ENCODE measurements around the gene NPL. TPM values are rescaled to one million over a fixed set of nuclear protein-coding genes. Genes with fewer than 3 reads are reported as not detected.
A peak's percentile ranks its signal among the peaks of the same experiment; 100 is the strongest.

The NPL gene
- total RNA-seq, 1 experiment from 2014 or later, result 6.9 TPM

- Histone ChIP-seq H3K9me3 (ENCODE audit: low read depth, low read length, poor library complexity, severe bottlenecking) (no peaks in the 10 kb centered on the region), H3K27ac (ENCODE audit: low read depth, low read length, poor library complexity, severe bottlenecking) (peak within 1 kb of the TSS; percentile 98), H3K4me1 (ENCODE audit: insufficient read depth, low read length, poor library complexity, severe bottlenecking) (peaks cover 17% of the 10 kb centered on the region), H3K36me3 (ENCODE audit: insufficient read depth, low read length, poor library complexity, severe bottlenecking) (peaks cover 29% of the 10 kb centered on the region), H3K27me3 (replicated peaks; ENCODE audit: insufficient read depth, low read depth, low read length, poor library complexity) (no peaks in the 10 kb centered on the region), H3K4me3 (ENCODE audit: low read depth, low read length, poor library complexity, severe bottlenecking) (peak within 1 kb of the TSS; percentile 79)
- intact Hi-C loops (cut with micrococcal nuclease; ENCODE audit: unreplicated experiment), result no loop called here
- DNase-seq (ENCODE audit: low spot score), result peak; percentile 96
- POLR2A ChIA-PET (ENCODE audit: low non-redundant PET), result interaction anchor here (0.5 kb wide), 1 partner anchor 14 kb away, joined by 3 read pairs; no protein-coding TSS in a partner anchor
- TF ChIP-seq, protein P1, sequence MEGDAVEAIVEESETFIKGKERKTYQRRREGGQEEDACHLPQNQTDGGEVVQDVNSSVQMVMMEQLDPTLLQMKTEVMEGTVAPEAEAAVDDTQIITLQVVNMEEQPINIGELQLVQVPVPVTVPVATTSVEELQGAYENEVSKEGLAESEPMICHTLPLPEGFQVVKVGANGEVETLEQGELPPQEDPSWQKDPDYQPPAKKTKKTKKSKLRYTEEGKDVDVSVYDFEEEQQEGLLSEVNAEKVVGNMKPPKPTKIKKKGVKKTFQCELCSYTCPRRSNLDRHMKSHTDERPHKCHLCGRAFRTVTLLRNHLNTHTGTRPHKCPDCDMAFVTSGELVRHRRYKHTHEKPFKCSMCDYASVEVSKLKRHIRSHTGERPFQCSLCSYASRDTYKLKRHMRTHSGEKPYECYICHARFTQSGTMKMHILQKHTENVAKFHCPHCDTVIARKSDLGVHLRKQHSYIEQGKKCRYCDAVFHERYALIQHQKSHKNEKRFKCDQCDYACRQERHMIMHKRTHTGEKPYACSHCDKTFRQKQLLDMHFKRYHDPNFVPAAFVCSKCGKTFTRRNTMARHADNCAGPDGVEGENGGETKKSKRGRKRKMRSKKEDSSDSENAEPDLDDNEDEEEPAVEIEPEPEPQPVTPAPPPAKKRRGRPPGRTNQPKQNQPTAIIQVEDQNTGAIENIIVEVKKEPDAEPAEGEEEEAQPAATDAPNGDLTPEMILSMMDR (conservative IDR thresholded peaks at IDR 0.05; ENCODE audit: low read depth, low read length), result peak; percentile 32
- TF ChIP-seq EZH2 (IDR thresholded peaks at IDR 0.05; ENCODE audit: borderline replicate concordance, low read depth, low read length, poor library complexity, severe bottlenecking), result no peak
- BruUV-seq (replicated peaks), result TSS peak; percentile 40
- CTCF ChIA-PET, result no interaction called here
Measured at GRCh38 chr1:182839209-182840066, 49.9 kb downstream of the NPL start, which contains the start of gene DHX9. DHX9 (plus strand) TSS chr1:182839347; CDS start chr1:182842567, 3,220 bp downstream.

- intact Hi-C loops (cut with micrococcal nuclease; ENCODE audit: unreplicated experiment), result no loop called here
Measured at GRCh38 chr1:182841368-182841988, 51.9 kb downstream of the NPL start.

DNA sequence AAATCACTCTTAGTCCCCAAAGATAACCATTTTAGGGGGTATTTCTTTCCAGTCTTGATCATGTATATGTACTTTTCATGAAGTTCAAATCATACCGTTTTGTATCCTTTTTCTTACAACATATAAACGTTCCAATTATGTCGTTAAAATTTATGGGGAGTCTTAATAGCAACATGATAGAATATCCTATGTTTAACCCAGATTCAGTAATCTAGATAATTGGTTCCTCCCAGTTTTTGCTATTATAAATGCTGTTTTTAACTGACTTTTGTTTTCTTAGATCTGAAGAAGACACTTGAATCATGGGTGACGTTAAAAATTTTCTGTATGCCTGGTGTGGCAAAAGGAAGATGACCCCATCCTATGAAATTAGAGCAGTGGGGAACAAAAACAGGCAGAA lies 52.7 kb downstream of the NPL start:
- ChIA-PET CTCF (no interaction called here), POLR2A (ENCODE audit: low non-redundant PET) (no interaction called here)
- H3K27me3 ChIP-seq (replicated peaks; ENCODE audit: insufficient read depth, low read depth, low read length, poor library complexity), result no peaks in the 10 kb centered on the region
- TF ChIP-seq EZH2 (IDR thresholded peaks at IDR 0.05; ENCODE audit: borderline replicate concordance, low read depth, low read length, poor library complexity, severe bottlenecking), result no peak
- TF ChIP-seq, protein P1 (conservative IDR thresholded peaks at IDR 0.05; ENCODE audit: low read depth, low read length), result no peak
- no peak for DNase-seq (ENCODE audit: low spot score)
- no TSS peak for BruUV-seq (replicated peaks)
- peaks cover 55% of the 10 kb centered on the region for H3K36me3 ChIP-seq (ENCODE audit: insufficient read depth, low read length, poor library complexity, severe bottlenecking)
- H3K9me3 ChIP-seq (ENCODE audit: low read depth, low read length, poor library complexity, severe bottlenecking), result no peaks in the 10 kb centered on the region
- H3K4me1 ChIP-seq (ENCODE audit: insufficient read depth, low read length, poor library complexity, severe bottlenecking), result peaks cover 24% of the 10 kb centered on the region
- peak overlapping the region; percentile 79 for H3K4me3 ChIP-seq (ENCODE audit: low read depth, low read length, poor library complexity, severe bottlenecking)
- H3K27ac ChIP-seq (ENCODE audit: low read depth, low read length, poor library complexity, severe bottlenecking), result no peak overlapping the region
- intact Hi-C loops (cut with micrococcal nuclease; ENCODE audit: unreplicated experiment), result no loop called here

More at GRCh38 chr1:182841368-182841988, 51.9 kb downstream of the NPL start:
- ChIA-PET POLR2A (ENCODE audit: low non-redundant PET) (interaction anchor here (0.6 kb wide), 1 partner anchor 228 kb away, joined by 3 read pairs; no protein-coding TSS in a partner anchor), CTCF (no interaction called here)
- H3K4me1 ChIP-seq (ENCODE audit: insufficient read depth, low read length, poor library complexity, severe bottlenecking), result peaks cover 24% of the 10 kb centered on the region
- TF ChIP-seq, protein P1 (conservative IDR thresholded peaks at IDR 0.05; ENCODE audit: low read depth, low read length), result no peak
- TF ChIP-seq EZH2 (IDR thresholded peaks at IDR 0.05; ENCODE audit: borderline replicate concordance, low read depth, low read length, poor library complexity, severe bottlenecking), result no peak
- peak overlapping the region; percentile 79 for H3K4me3 ChIP-seq (ENCODE audit: low read depth, low read length, poor library complexity, severe bottlenecking)
- H3K27me3 ChIP-seq (replicated peaks; ENCODE audit: insufficient read depth, low read depth, low read length, poor library complexity), result no peaks in the 10 kb centered on the region
- peak; percentile 46 for DNase-seq (ENCODE audit: low spot score)
- no peaks in the 10 kb centered on the region for H3K9me3 ChIP-seq (ENCODE audit: low read depth, low read length, poor library complexity, severe bottlenecking)
- H3K27ac ChIP-seq (ENCODE audit: low read depth, low read length, poor library complexity, severe bottlenecking), result no peak overlapping the region
- no TSS peak for BruUV-seq (replicated peaks)
- H3K36me3 ChIP-seq (ENCODE audit: insufficient read depth, low read length, poor library complexity, severe bottlenecking), result peaks cover 47% of the 10 kb centered on the region
